Activated T-cell treated with anti-CD3 and anti-CD28 coated beads for 1 hour (primary cell): Measurements from ENCODE around the gene CDK17.
"Not testable (repeated sequence)": the region's sequence is repeated elsewhere in the genome, so short reads cannot be mapped to it uniquely, and the experiment has no call there.

Experiments
- DNase-seq: peaks from one replicate; pipeline ENCODE4 v3.0.0-alpha.2; 2020; ENCODE audit warnings: low read depth

Gene CDK17

DNA sequence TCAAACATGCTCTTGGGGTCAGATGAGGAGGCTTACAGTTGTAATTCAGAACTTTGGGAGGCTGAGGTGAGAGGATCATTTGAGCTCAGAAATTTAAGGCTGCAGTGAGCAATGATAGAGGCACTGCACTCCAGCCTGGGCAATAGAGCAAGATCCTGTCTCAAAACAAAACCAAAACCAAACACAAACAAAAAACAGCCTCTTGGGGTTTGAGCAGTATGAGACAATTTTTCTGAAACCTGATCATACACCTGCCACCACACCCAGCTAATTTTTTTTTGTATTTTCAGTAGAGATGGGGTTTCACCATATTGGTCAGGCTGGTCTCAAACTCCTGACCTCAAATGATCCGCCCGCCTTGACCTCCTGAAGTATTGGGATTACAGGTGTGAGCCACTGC, 17.4 kb upstream of the CDK17 start:
- DNase-seq = not testable (repeated sequence)

DNA sequence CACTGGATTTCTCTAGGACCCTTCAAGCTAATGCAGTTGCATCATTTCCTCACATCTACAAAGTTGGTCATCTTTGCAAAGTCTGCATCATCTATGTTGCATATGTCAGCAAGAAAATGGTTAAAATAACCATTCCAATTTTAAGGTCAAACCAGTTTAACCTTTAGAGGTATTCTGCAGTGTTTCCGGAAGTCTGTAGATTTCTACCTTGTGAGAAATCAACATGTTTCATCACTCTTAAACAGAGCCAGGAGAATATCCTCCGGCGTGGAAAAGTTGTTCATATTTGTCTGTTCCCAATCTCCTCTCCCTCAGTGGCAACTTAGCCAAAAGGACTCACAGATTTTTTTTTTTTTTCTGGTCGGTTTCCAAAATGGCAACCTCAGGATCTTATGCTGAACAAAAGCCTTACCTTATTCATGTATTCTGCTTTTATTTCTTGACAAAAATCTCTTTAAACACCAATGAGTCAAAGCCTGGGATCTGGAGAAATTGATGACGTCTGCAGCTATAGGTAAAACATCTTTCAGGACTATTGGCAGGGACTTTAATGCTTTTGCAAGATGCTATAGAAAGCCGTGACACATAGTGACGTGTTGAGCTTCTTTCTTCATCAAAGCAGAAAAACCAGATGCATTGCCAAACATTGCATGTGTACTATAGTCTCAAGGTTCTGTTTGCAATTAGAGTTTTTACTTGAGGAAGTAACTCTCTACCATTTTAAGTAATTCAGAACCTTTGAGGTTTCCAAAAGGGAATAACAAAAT, 16.0 kb upstream of the CDK17 start:
- DNase-seq = no peak

DNA sequence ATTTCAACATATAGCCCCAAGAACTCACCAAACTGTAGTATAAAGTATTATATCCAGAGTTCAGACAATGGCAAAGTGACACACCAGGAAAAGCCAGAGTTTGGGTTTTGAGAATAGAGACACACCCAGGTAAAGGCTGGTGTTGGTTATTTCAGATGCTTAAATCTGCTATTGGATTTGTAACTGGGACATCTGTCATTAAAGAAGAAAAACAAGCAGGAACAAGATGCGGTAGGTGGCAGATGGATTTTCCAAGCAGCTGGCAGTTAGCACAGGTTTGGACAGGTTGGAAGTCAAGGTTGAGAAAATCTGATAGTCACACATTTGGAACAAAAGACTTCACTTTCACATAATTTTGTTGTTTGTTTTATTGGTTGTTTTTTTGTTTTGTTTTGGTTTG, 14.4 kb upstream of the CDK17 start:
- DNase-seq = no peak

DNA sequence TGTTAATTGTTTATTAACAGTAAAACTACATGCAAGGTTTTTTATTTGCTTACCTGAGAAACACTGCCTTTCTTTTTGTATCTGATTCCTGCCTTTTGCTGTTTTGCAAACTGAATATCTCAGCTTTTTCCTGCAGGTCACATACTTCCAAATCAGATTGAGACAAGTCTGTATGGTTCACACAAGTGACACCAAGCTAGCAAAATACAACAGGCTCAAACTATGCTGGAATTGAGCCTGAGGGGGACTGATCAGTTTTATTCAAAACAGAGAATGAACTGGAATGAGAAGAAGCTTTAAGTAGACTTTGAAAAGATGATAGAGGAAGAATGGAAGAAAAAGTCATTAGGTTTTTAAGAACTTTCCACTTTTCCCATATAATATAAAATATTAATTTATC, 12.2 kb upstream of the CDK17 start:
- DNase-seq = no peak

DNA sequence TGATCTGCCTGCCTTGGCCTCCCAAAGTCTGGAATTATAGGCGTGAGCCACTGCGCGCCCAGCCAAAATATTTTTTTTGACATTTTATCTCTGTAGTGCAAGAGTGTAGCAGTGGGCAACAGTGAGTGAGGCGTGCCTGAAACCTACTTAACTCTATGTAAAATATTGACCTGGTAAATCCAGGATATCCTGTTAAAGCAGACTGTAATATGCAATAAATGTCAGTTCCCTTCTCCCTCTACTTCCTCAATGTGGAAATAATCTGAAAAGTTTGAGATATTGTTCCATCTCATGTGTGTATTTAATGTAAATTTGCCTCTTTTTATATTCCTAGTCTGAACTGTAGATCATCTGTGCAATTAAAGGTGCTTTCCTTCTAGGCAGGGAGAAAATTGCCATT, 9.5 kb upstream of the CDK17 start:
- no peak for DNase-seq

DNA sequence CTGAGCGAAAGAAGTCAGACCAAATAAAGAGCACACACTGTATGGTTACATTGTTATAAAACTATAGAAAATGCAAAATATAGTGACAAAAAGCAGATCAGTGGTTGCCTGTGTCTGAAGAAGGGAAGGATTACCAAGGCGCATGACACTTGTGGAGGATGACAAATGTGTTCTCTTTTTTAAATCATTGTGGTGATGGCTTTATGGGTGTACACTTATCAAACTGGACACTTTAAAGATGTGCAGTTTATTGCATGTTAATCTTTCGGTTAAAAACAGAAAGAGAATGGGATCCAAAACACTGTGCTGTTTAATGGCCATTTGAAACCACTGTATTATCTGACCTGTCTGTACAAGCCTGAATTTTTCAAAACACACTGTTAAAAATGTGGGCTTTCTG, 8.8 kb upstream of the CDK17 start:
- DNase-seq = no peak

DNA sequence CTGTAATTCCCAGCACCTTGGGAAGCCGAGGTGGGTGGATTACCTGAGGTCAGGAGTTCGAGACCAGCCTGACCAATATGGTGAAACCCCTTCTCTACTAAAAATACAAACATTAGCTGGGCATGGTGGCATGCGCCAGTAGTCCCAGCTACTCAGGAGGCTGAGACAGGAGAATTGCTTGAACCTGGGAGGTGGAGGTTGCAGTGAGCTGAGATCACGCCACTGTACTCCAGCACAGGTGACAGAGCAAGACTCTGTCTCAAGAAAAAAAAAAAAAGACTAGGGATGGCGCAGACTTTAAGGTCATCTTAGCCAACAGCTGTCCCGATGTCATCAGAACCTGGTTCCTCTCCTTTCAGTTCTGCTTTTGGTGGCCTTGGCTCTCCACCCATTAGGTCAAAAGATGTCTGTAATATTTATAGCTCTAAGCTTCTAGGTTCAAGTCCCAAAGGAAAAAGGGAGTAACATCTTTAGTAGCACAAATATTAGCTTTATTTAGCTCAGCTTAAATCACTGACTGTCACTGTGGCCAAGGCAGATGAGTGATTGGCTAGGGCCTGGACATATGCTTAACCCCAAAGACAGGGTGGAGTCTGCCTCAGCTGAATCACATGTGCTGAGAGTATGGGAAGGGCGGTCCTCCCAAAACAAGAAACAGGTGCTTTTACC, 7.3 kb upstream of the CDK17 start:
- DNase-seq = not testable (repeated sequence)

DNA sequence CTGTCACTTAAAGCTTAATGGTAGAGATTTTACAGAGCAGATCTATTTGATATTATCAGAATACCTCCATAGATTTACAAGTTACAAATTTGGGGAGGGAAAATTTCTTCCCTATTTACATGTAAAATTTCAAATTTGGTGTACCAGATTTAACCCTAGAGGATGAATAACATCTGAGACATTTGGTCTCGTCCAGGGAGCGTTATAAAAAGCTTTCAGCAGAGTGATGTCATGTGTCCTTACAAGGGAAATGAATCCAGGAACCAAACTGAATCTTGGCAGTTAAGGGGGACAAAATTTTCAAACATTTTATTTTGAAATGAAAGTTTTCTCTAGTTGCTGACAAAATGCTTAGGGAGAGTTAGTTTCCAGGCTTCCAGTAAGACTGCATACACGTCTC, 4.5 kb upstream of the CDK17 start:
- DNase-seq = no peak

DNA sequence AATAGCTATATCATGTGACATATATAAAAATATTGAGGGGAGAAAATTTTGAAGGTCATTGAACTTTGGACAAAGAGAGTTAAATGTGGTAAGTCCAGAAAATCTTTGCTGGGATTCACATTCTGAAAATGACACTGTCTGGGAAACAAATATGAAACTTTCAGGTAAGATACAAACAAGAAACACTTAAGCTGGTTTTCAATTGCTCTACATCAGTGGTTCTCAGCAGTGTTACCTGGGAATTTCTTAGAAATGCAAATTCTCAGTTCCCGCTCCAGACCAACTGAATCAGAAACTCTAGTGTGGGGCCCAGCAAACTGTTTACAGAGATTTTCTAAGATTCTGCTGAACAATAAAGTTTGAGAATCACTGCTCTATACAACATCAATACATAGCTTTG, 3.6 kb upstream of the CDK17 start:
- DNase-seq = no peak

DNA sequence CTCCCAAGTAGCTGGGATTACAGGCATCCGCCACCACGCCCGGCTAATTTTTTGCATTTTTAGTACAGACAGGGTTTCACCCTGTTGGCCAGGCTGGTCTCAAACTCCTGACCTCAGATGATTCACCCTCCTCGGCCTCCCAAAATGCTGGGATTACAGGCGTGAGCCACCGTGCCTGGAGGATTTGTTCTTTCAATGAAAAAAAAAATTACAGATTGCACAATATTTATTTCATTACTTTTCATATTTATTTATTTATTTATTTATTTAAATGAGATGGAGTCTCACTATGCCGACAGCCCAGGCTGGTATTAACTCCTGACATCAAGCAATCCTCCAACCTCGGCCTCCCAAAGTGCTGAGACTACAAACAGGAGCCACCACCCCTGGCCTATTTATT, 2.3 kb upstream of the CDK17 start:
- not testable (repeated sequence) for DNase-seq

DNA sequence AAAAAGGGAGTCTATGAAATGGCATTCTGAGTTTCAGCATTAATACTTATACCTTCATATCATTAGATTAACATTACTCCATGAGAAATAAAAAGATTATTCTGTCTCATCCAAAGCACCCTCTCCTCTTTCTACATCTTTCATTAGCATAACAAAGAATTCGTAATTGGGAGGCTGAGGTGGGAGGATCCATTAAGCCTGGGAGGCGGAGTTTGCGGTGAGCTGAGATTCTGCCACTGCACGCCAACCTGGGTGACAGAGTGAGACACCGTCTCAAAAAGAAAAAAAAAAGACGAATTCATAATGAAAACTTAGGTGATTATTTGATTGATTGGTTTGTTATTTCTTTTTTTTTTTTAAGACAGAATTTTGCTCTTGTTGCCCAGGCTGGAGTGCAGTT, 1.8 kb upstream of the CDK17 start:
- no peak for DNase-seq

DNA sequence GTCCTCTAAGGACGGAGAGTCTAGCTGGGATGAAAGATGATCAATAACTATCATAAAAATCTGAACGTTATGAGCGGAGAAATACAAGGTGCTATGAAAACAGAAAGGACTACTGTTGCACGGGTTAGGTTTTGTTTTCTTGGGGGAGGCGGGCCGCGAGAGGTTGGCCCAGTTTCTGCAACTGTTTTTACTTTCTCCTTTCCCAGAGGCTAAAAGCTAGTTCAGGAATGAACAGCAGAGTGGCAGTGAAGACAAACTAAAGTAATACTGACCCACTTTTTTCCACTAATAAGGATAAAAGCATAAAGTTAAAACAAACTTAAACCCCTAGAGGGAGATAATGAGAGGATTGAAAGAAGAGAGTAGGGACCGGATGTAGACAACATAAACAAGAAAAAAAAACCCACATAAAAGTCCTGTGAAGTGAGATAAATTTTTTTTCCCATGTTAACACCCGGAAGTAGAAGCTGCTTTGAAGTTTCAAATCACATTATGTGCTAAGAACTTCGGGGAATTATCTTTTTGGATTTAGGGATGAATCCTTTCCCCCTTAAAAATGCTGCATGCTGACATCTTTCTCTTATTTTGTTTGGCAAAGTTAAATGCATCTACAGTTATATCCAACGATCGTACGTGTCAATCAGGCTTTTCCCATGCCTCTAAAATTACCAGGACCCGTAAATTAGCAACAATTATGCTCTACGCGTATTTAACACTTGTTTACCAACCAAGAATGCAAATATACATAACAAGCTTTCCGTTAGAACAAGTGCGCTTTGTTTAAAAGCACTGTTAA, 1.0 kb upstream of the CDK17 start:
- DNase-seq = peak; percentile 11

DNA sequence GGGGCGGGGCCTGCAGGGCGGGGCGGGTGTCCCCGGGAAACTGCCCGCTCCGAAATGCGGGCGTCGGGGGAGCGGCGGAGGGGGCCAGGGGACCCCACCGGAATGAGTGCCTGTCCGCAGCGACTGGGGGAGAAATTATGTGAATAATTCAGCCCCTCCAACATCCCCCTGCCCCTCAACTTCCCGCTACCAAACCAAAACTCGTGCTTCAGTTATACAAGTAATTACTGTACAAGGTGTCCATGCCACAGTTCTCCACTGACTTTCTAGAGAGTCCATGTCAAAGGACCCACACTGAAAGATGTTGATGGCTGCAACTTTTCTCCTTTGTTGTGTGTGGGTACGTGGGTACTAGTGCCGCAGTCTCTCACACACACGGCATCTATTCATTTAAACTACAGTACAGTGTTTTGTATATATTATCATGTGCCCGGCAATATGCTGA, 414 bp upstream of the CDK17 start:
- peak; percentile 7 for DNase-seq

DNA sequence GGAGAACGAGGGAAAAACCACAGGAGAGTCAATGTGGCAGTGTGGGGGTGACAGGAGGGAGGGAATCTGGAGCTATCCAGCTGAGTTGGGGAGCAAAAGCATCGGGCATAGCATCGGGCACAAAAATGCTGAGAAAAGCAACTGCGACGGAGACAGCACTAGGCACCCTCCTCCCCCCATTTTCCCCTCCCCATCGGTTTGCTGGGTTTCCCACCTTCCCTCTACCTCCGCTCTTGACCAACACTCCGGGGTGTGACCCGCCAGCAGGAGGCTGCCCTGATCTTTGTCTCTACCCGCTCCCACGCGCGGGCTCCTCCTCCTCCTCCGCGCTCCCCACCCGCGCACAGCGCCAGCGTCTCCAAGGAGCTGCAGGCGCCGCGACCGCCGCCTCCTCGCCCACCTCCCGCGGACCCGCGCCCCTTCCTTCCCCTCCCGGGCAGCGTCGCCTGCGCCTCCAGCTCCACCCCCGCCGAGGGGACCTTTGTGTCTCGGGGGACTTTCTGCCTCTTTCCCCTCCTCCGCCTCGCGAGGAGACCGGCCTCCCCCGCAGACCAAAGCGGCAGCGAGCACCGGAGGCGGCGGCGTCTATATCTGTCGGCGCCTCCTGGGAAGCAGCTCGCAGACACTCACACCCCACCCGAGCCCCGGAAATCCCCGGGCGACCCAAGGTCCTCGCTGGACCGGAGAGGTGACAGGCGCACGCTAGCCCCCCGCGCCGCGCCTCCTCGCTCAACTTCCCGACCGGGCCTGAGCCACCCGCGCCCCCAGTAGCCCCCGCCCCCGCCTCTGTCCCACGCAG, 920 bp downstream of the CDK17 start:
- DNase-seq = peak; percentile 59

DNA sequence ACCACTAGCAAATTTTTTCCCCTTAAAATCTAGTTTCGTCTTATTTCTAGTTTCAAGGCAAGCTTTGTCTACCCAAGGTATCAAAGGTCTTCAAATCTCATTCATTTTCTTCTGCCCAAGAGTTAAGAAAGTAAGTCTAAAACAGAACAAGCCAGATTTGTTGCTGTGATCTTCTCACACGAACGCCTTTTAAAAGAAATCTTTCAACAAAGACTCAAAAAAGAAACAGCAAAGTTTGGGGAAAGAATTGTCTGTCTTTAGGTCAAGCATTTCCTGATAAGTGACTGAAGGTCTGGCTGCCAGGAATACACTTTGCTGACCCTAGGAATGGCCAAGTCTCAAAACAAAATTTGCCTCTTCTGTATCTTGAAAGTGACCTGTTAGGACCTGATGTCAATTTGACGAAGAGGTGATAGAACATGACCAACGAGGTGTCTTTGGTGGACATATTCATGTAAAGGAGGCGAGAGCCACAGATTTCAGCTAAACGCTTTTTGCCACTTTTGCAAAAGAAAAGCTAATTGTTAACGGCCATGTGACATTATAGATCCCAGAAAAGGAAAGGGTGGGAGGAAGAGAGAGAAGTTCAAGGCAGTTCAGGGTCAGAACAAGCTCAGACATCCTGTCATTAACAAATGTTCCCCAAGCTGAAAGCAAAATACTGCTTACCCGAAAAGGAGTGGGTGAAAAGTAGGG, 1.7 kb downstream of the CDK17 start:
- DNase-seq = no peak

DNA sequence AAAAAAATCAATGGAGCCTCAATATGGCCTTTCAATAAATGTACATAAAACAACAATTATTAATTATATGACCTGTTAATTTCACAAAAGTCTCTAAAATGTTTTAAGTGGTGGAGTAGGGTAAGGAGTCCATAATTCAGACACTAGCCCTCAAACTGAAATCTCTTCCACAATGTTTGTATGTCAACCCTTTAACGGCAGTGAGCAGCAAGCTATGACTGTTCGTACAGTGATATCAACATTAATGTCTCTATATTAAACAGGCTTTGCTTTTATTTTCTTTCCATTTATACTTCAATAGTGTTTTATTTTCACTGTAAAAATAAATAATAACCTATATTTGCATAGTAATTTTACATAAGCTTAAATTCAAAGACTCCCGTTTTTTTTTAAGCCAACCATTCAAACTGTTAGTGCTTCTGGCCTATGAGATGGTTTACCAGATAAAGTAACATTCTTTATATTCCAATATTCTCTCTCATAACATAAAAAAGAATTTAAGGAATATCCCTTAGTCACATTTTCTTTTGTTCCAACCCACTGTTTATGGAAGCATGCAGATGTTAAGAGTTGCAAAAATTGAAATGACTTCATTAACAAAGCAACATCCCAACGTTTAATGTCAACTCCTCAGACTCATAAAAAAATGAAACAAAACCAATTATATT, 2.3 kb downstream of the CDK17 start:
- DNase-seq = no peak

DNA sequence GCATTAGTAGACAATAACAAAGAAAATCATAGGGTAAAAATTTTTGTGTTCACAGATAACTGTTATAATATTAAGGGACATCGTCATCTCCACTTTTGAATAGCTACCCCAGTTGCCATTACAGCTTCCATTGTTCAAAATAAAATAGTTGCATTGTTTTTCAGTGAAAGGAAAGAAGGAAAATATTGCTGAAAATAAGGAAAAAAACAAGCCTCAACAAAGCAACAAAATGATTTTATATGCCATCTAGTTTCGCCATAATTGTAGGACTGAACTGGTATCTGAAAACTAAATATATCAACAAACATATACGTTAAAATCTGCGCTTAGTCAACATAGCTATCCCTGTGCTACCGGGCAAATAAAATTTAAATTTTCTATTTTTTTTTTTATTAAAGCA, 3.3 kb downstream of the CDK17 start:
- DNase-seq = no peak

DNA sequence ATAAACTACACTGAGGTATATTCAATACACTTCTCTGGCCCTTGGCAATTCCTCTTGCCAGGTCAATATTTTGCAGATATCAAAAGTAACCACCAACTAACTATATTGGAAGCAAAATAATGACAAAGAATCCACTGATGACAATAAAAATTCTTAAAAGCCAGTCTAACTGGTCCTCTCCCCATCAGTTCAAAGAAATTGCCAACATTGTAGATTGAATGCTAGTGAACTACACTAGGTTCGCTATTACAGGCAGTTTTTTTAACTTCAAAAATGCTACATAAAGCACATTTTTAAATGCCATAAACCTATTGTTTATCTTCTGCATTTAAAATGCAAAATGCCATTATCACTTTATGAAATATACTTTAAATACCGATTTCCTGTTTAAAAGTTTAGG, 4.0 kb downstream of the CDK17 start:
- no peak for DNase-seq

DNA sequence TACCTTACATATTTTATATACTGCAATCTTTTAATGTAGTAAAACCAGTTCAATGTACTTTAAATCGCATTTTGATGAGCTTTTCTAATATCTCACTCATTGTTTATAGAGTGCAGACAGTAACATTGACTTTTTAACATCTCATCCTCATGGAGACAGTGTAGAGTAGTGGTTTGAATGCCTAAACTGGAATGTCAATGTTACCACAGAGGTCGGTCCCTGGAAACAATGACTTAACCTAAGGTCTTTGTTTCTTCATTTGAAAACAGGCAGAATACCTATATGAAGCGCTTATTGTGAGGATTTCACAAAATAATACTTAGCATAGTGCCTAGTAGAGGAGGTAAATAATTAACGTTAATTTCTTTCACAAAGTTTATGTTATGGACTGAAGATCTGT, 5.0 kb downstream of the CDK17 start:
- no peak for DNase-seq

DNA sequence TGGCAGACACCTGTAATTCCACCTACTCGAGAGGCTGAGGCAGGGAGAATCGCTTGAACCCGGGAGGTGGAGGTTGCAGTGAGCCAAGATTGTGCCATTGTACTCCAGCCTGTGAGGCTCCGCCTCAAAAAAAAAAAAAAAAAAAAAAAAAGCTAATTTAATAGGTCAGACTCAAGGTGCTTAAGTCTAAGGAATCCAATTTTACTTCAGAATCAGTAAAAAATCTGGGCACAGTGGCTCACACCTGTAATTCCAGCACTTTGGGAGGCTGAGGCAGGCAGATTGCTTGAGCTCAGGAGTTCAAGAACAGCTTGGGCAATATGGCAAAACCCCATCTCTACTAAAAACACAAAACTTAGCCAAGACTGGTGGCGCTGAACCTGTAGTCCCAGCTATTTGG, 7.0 kb downstream of the CDK17 start:
- DNase-seq = not testable (repeated sequence)

DNA sequence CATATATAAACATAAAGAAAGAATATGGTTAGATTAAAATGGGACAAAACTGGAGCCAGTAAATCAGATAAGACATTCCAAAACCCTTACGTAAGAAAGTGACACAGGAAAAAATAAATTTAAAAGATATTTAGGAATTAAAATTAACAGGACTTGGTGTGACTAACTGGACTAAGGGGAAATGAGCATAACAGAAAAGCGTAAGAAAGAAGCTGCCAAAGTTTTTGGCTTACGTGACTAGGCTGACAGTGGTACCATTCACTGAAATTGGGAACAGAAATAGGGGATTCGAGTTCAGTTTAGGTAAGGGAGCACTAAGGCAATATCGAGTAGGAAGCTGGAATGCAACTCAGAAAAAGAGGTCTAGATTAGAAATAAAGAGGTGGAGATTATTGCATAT, 7.8 kb downstream of the CDK17 start:
- DNase-seq = no peak
